Mesendoderm (in vitro differentiated cells): ENCODE results near the gene LTBP2.

Experiments used
- DNase-seq: peaks from one replicate; pipeline ENCODE4 v3.0.0; 2013
- H2AK5ac ChIP-seq: 2 replicates; pipeline ENCODE4 v1.6.1; 2013; ENCODE audit warnings: low read length, inconsistent platforms
- H2BK120ac ChIP-seq: 2 replicates; pipeline ENCODE4 v1.6.1; 2013; ENCODE audit warnings: low read depth, mild to moderate bottlenecking, low read length, moderate library complexity, mixed read lengths
- H2BK15ac ChIP-seq: replicated peaks from 2 replicates; pipeline ENCODE4 v1.6.1; 2013; ENCODE audit warnings: low read depth, mild to moderate bottlenecking, moderate library complexity
- H2BK5ac ChIP-seq: 2 replicates; pipeline ENCODE4 v1.6.1; 2013; ENCODE audit warnings: low read length, inconsistent platforms
- H3K18ac ChIP-seq: 2 replicates; pipeline ENCODE4 v1.6.1; 2013; ENCODE audit warnings: mild to moderate bottlenecking, low read length, mixed read lengths
- H3K23ac ChIP-seq: one replicate; pipeline ENCODE4 v1.6.1; 2013; ENCODE audit warnings: low read length
- H3K27ac ChIP-seq: 2 replicates; pipeline ENCODE4 v1.5.1; 2013; ENCODE audit warnings: low read depth, mild to moderate bottlenecking, inconsistent platforms, low read length, moderate library complexity
- H3K27me3 ChIP-seq: 2 replicates; pipeline ENCODE4 v1.6.1; 2013; ENCODE audit warnings: low read length, control low read depth, mild to moderate bottlenecking, inconsistent platforms; ENCODE audit not compliant: insufficient read depth, poor library complexity
- H3K36me3 ChIP-seq: 2 replicates; pipeline ENCODE4 v1.6.1; 2013; ENCODE audit warnings: low read length, inconsistent platforms; ENCODE audit not compliant: control insufficient read depth, insufficient read depth
- H3K4ac ChIP-seq: one replicate; pipeline ENCODE4 v1.6.1; 2013; ENCODE audit warnings: low read depth, mild to moderate bottlenecking, low read length, moderate library complexity
- H3K4me1 ChIP-seq: 2 replicates; pipeline ENCODE4 v1.6.1; 2013; ENCODE audit warnings: low read depth, low read length, inconsistent platforms; ENCODE audit not compliant: control insufficient read depth
- H3K4me2 ChIP-seq: 2 replicates; pipeline ENCODE4 v1.6.1; 2013; ENCODE audit warnings: low read length
- H3K4me3 ChIP-seq: 2 replicates; pipeline ENCODE4 v1.5.1; 2013; ENCODE audit warnings: mild to moderate bottlenecking, low read length
- H3K56ac ChIP-seq: one replicate; pipeline ENCODE4 v1.6.1; 2013; ENCODE audit warnings: low read length
- H3K79me1 ChIP-seq: 2 replicates; pipeline ENCODE4 v1.6.1; 2013; ENCODE audit warnings: low read length, inconsistent platforms
- H3K79me2 ChIP-seq: 2 replicates; pipeline ENCODE4 v1.6.1; 2013; ENCODE audit warnings: mild to moderate bottlenecking, low read length; ENCODE audit not compliant: control insufficient read depth, insufficient read depth
- H3K9ac ChIP-seq: 2 replicates; pipeline ENCODE4 v1.6.1; 2013; ENCODE audit warnings: low read length, inconsistent platforms
- H4K5ac ChIP-seq: one replicate; pipeline ENCODE4 v1.6.1; 2013; ENCODE audit warnings: low read length
- H4K8ac ChIP-seq: one replicate; pipeline ENCODE4 v1.6.1; 2013; ENCODE audit warnings: low read depth, mild to moderate bottlenecking, control low read depth, low read length, moderate library complexity
- WGBS: extraction: QIAGEN DNeasy Blood & Tissue Kit; methylation state at CpG from one replicate; pipeline ENCODE4 v1.1.7; 2013; ENCODE audit warnings: low lambda C conversion rate, missing lambda C conversion rate; ENCODE audit not compliant: insufficient coverage; ENCODE audit errors: extremely low coverage; 5-methylcytosine and 5-hydroxymethylcytosine counted together

LTBP2 gene

DNA sequence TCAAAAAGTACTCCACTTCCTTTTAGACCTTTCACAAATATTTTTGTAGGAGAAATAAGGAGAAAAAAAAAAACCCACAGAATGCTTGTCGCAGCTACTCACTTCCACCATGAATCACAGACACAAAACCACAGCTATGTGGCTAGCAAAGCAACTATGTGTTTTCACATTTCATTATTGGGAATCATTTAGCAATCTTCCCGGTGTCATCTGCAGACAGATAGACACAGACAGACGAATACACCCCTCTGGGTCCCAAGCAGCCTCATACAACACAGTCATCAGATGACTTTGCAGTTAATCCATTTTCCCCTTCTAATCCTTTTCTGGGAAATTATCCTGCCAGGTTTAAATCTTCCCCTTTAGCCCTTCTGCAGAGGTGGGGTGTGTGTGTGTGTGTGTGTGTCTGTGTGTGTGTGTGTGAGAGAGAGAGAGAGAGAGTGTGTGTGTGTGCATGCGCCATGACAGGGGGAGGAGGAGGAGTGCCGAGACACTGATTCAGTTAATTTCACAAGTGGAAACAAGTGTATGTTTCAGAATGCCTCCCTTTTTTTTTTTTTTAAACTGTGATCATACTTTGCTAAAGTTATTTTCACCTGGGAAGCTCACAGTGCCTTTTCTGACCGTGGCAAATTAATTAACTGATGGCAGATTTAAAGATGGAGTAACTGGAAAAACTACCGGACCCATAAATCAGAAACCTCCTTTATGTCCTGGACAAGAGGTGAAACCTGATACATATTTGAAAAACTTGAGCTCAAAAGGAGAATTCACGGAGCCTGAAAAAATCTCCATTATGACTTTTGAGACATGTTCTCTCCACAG is 39.9 kb downstream of the LTBP2 start:
- no peak for DNase-seq
- H3K4me3 ChIP-seq = no peak overlapping the region
- no peak overlapping the region for H3K4ac ChIP-seq
- no CpG with 5 or more reads among the region's 8 CpGs for WGBS
- H3K27ac ChIP-seq = no peak overlapping the region
- no peak overlapping the region for H3K56ac ChIP-seq
- H2BK5ac ChIP-seq = no peak overlapping the region
- H2BK120ac ChIP-seq = no peak overlapping the region
- no peak overlapping the region for H4K8ac ChIP-seq
- H3K79me1 ChIP-seq = no peaks in the 10 kb centered on the region
- H3K9ac ChIP-seq = no peak overlapping the region
- no peak overlapping the region for H2BK15ac ChIP-seq
- no peak overlapping the region for H2AK5ac ChIP-seq
- H3K23ac ChIP-seq = no peak overlapping the region
- H3K4me1 ChIP-seq = no peaks in the 10 kb centered on the region
- H3K18ac ChIP-seq = no peak overlapping the region
- no peak overlapping the region for H4K5ac ChIP-seq
- no peaks in the 10 kb centered on the region for H3K36me3 ChIP-seq
- no peak overlapping the region for H3K4me2 ChIP-seq
- H3K79me2 ChIP-seq = no peaks in the 10 kb centered on the region
- H3K27me3 ChIP-seq = no peaks in the 10 kb centered on the region

DNA sequence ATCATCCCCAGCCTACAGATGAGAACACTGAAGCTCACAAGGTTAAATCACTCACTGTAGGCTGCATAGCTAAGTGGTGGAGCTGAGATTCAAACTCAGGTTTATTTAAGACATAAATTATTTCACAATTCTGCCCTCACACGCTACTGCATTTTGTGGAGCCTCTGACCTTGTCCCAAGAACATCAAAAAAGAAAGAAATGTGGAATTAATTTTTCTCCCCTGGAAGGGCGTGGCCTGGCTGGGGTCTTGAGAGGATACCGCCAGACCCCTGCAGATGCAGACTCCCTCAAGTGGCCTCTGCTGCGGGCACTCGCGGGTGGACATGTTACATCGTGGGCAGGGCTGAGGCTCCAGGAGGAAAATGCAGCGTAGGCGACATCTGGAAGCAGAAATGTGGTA is 40.6 kb downstream of the LTBP2 start:
- Histone ChIP-seq H3K4me2 (no peak overlapping the region), H3K4ac (no peak overlapping the region), H3K36me3 (no peaks in the 10 kb centered on the region), H3K27ac (no peak overlapping the region), H2BK5ac (no peak overlapping the region), H3K79me2 (no peaks in the 10 kb centered on the region), H3K4me1 (no peaks in the 10 kb centered on the region), H4K8ac (no peak overlapping the region), H2AK5ac (no peak overlapping the region), H3K9ac (no peak overlapping the region), H3K56ac (no peak overlapping the region), H2BK120ac (no peak overlapping the region), H3K79me1 (no peaks in the 10 kb centered on the region), H2BK15ac (no peak overlapping the region), H3K27me3 (no peaks in the 10 kb centered on the region), H3K23ac (no peak overlapping the region), H4K5ac (no peak overlapping the region), H3K18ac (no peak overlapping the region), H3K4me3 (no peak overlapping the region)
- DNase-seq = no peak
- WGBS = no CpG with 5 or more reads among the region's 9 CpGs

- Histone ChIP-seq H2BK120ac (no peak overlapping the region), H3K27me3 (no peaks in the 10 kb centered on the region), H4K5ac (no peak overlapping the region), H3K4me3 (no peak overlapping the region), H3K56ac (no peak overlapping the region), H3K27ac (no peak overlapping the region), H2AK5ac (no peak overlapping the region), H3K36me3 (no peaks in the 10 kb centered on the region), H3K9ac (no peak overlapping the region), H3K18ac (no peak overlapping the region), H4K8ac (no peak overlapping the region), H3K79me1 (no peaks in the 10 kb centered on the region), H2BK15ac (no peak overlapping the region), H3K4me1 (no peaks in the 10 kb centered on the region), H3K4ac (no peak overlapping the region), H3K23ac (no peak overlapping the region), H3K4me2 (no peak overlapping the region), H2BK5ac (no peak overlapping the region), H3K79me2 (no peaks in the 10 kb centered on the region)
- no peak for DNase-seq
- no CpG with 5 or more reads among the region's 5 CpGs for WGBS
Measured at GRCh38 chr14:74570696-74571095, 41.3 kb downstream of the LTBP2 start.

- Histone ChIP-seq H3K79me1 (no peaks in the 10 kb centered on the region), H3K4ac (no peak overlapping the region), H3K9ac (no peak overlapping the region), H4K5ac (no peak overlapping the region), H3K56ac (no peak overlapping the region), H2AK5ac (no peak overlapping the region), H3K4me3 (no peak overlapping the region), H3K79me2 (no peaks in the 10 kb centered on the region), H3K27me3 (no peaks in the 10 kb centered on the region), H2BK15ac (no peak overlapping the region), H3K4me2 (no peak overlapping the region), H4K8ac (no peak overlapping the region), H3K23ac (no peak overlapping the region), H3K36me3 (no peaks in the 10 kb centered on the region), H3K4me1 (no peaks in the 10 kb centered on the region), H3K18ac (no peak overlapping the region), H2BK5ac (no peak overlapping the region), H2BK120ac (no peak overlapping the region), H3K27ac (no peak overlapping the region)
- DNase-seq = no peak
- WGBS = no CpG with 5 or more reads among the region's 8 CpGs
Measured at GRCh38 chr14:74569806-74570591, 42.0 kb downstream of the LTBP2 start.

GRCh38 chr14:74569387-74569786 is 42.6 kb downstream of the LTBP2 start:
- H4K8ac ChIP-seq = no peak overlapping the region
- no CpG with 5 or more reads among the region's 2 CpGs for WGBS

More at GRCh38 chr14:74569387-74569786, 42.6 kb downstream of the LTBP2 start:
- Histone ChIP-seq H3K4me2 (no peak overlapping the region), H2BK15ac (no peak overlapping the region), H3K4ac (no peak overlapping the region), H2BK120ac (no peak overlapping the region), H3K23ac (no peak overlapping the region), H3K27ac (no peak overlapping the region), H3K27me3 (no peaks in the 10 kb centered on the region), H2AK5ac (no peak overlapping the region), H3K4me3 (no peak overlapping the region), H3K9ac (no peak overlapping the region), H3K4me1 (no peaks in the 10 kb centered on the region), H2BK5ac (no peak overlapping the region), H3K36me3 (no peaks in the 10 kb centered on the region), H3K18ac (no peak overlapping the region), H3K79me2 (no peaks in the 10 kb centered on the region), H3K56ac (no peak overlapping the region), H4K5ac (no peak overlapping the region), H3K79me1 (no peaks in the 10 kb centered on the region)
- DNase-seq = no peak
